Loucy (cell line): ENCODE results near the gene MMGT1.

Experiments used
- H2AFZ ChIP-seq: fragments of 200-600 bp; sonication (generic); 2 replicates; pipeline ENCODE4 v1.6.0; 2016; ENCODE audit warnings: antibody characterized with exemption, mild to moderate bottlenecking, low read length, moderate library complexity
- H3F3A ChIP-seq: fragments of 200-600 bp; 2 replicates; pipeline ENCODE4 v1.6.0; 2016; ENCODE audit warnings: antibody characterized with exemption, low read depth, mild to moderate bottlenecking
- H3K27me3 ChIP-seq: fragments of 200-600 bp; sonication (generic); 2 replicates; pipeline ENCODE4 v1.6.1; 2014; ENCODE audit warnings: low read length, mild to moderate bottlenecking; ENCODE audit not compliant: insufficient read depth, poor library complexity, severe bottlenecking
- H3K36me3 ChIP-seq: fragments of 200-600 bp; sonication (generic); 2 replicates; pipeline ENCODE4 v1.6.1; 2016; ENCODE audit warnings: low read length; ENCODE audit not compliant: insufficient read depth
- H3K4me1 ChIP-seq: fragments of 200-600 bp; sonication (generic); 2 replicates; pipeline ENCODE4 v1.5.1; 2014; ENCODE audit warnings: low read length, mild to moderate bottlenecking; ENCODE audit not compliant: insufficient read depth, poor library complexity, severe bottlenecking
- H3K4me2 ChIP-seq: fragments of 200-600 bp; sonication (generic); 2 replicates; pipeline ENCODE4 v1.6.0; 2014; ENCODE audit warnings: antibody characterized with exemption, low read length, low read depth, mild to moderate bottlenecking; ENCODE audit not compliant: poor library complexity, severe bottlenecking
- H3K4me3 ChIP-seq: fragments of 200-600 bp; sonication (generic); 2 replicates; pipeline ENCODE4 v1.5.1; 2014; ENCODE audit warnings: low read length, mild to moderate bottlenecking, mixed read lengths; ENCODE audit not compliant: poor library complexity, severe bottlenecking
- H3K79me2 ChIP-seq: fragments of 200-600 bp; sonication (generic); 2 replicates; pipeline ENCODE4 v1.6.1; 2014; ENCODE audit warnings: low read length; ENCODE audit not compliant: insufficient read depth
- H3K9ac ChIP-seq: fragments of 200-600 bp; sonication (generic); 2 replicates; pipeline ENCODE4 v1.6.0; 2014; ENCODE audit warnings: mild to moderate bottlenecking, low read depth, low read length, moderate library complexity; ENCODE audit not compliant: poor library complexity, severe bottlenecking
- H3K9me2 ChIP-seq: fragments of 200-600 bp; sonication (generic); replicated peaks from 2 replicates; pipeline ENCODE4 v1.6.1; 2016; ENCODE audit warnings: low read depth, low read length, mixed read lengths
- H3K9me3 ChIP-seq: fragments of 200-600 bp; sonication (generic); 2 replicates; pipeline ENCODE4 v1.6.1; 2014; ENCODE audit warnings: mild to moderate bottlenecking, antibody characterized with exemption, low read length, low read depth; ENCODE audit not compliant: insufficient read depth
- H4K20me1 ChIP-seq: fragments of 200-600 bp; sonication (generic); 2 replicates; pipeline ENCODE4 v1.6.0; 2014; ENCODE audit warnings: antibody characterized with exemption, low read length, mild to moderate bottlenecking; ENCODE audit not compliant: insufficient read depth, poor library complexity, severe bottlenecking
- CTCF ChIP-seq: fragments of 200-600 bp; sonication (generic); conservative IDR thresholded peaks from 2 replicates; pipeline ENCODE4 v1.5.1; 2014; ENCODE audit warnings: mild to moderate bottlenecking, antibody characterized with exemption, low read length
- EZH2phosphoT487 ChIP-seq: fragments of 200-600 bp; IDR thresholded peaks from 2 replicates; pipeline ENCODE4 v1.6.1; 2018; ENCODE audit warnings: antibody characterized with exemption, mild to moderate bottlenecking, moderate library complexity, borderline replicate concordance

Gene MMGT1

GRCh38 chrX:135914404-135914803, 59.4 kb downstream of the MMGT1 start:
- Histone ChIP-seq H2AFZ (no peak overlapping the region), H3K4me1 (no peaks in the 10 kb centered on the region), H3K79me2 (no peaks in the 10 kb centered on the region), H3K4me2 (no peak overlapping the region), H3K9me2 (no peaks in the 10 kb centered on the region), H3K9me3 (no peaks in the 10 kb centered on the region), H4K20me1 (no peaks in the 10 kb centered on the region), H3K27me3 (no peaks in the 10 kb centered on the region), H3F3A (no peaks in the 10 kb centered on the region), H3K36me3 (no peaks in the 10 kb centered on the region), H3K4me3 (no peak overlapping the region), H3K9ac (no peak overlapping the region)
- TF ChIP-seq CTCF (no peak), EZH2phosphoT487 (no peak)
